Measurements from ENCODE around the gene NOD1.

- TF ChIP-seq CTCF (IDR thresholded peaks at IDR 0.05): no peak
- TF ChIP-seq POLR2AphosphoS5 (IDR thresholded peaks at IDR 0.05): no peak
- no peak for TF ChIP-seq EP300 (IDR thresholded peaks at IDR 0.05)
Measured at GRCh38 chr7:30475580-30475979, 3.0 kb downstream of the NOD1 start.
